Measurements from ENCODE around the gene VAC14.
A peak's percentile ranks its signal among the peaks of the same experiment; 100 is the strongest.

Gene VAC14

GRCh38 chr16:70703041-70703834 lies 97.7 kb downstream of the VAC14 start:
- DNase-seq: peak; percentile 93 to 96

GRCh38 chr16:70702624-70703023 lies 98.3 kb downstream of the VAC14 start:
- DNase-seq: peak; percentile 61 to 64

- DNase-seq: peak; percentile 68 to 84
Observed at GRCh38 chr16:70701998-70702397, 99.0 kb downstream of the VAC14 start.

- no peak for DNase-seq
Observed at GRCh38 chr16:70701596-70701995, 99.4 kb downstream of the VAC14 start.

GRCh38 chr16:70701036-70701435 lies 99.9 kb downstream of the VAC14 start:
- peak; percentile 57 to 62 for DNase-seq

- DNase-seq: peak; percentile 77 to 93
Observed at GRCh38 chr16:70700101-70701020, 100.6 kb downstream of the VAC14 start.

- DNase-seq: no peak
Observed at GRCh38 chr16:70699696-70700095, 101.3 kb downstream of the VAC14 start.

- no peak for DNase-seq
Observed at GRCh38 chr16:70698901-70699300, 102.1 kb downstream of the VAC14 start.

- no peak for DNase-seq
Observed at GRCh38 chr16:70697594-70698170, 103.3 kb downstream of the VAC14 start.

GRCh38 chr16:70696952-70697593 lies 103.9 kb downstream of the VAC14 start:
- DNase-seq: no peak

GRCh38 chr16:70696355-70696754 lies 104.6 kb downstream of the VAC14 start:
- DNase-seq: no peak

GRCh38 chr16:70695331-70696070 lies 105.5 kb downstream of the VAC14 start:
- peak; percentile 97 to 99 for DNase-seq

- DNase-seq: peak; percentile 47 to 79
Observed at GRCh38 chr16:70694868-70695218, 106.1 kb downstream of the VAC14 start.

- peak; percentile 41 to 79 for DNase-seq
Observed at GRCh38 chr16:70694088-70694867, 106.7 kb downstream of the VAC14 start.

GRCh38 chr16:70692873-70693671 lies 107.9 kb downstream of the VAC14 start:
- DNase-seq: peak; percentile 98

GRCh38 chr16:70692130-70692872 lies 108.7 kb downstream of the VAC14 start:
- DNase-seq: peak; percentile 98 to 99

GRCh38 chr16:70691223-70692129 lies 109.5 kb downstream of the VAC14 start:
- DNase-seq: peak; percentile 77 to 81
